ENCODE data around the gene NUDT22.

The NUDT22 gene

GRCh38 chr11:64239662-64240434, 13.8 kb downstream of the NUDT22 start:
- Histone ChIP-seq H3K9ac (ENCODE audit: insufficient read length, low read depth) (peak overlapping the region; percentile 87), H3K27me3 (ENCODE audit: insufficient read depth, insufficient read length) (no peaks in the 10 kb centered on the region), H3K36me3 (ENCODE audit: insufficient read depth, insufficient read length, low read length) (peaks cover 48% of the 10 kb centered on the region), H3K4me3 (ENCODE audit: insufficient read length, low read depth) (peak overlapping the region; percentile 75), H3K4me1 (ENCODE audit: insufficient read depth, insufficient read length) (peaks cover 31% of the 10 kb centered on the region), H3K9me3 (ENCODE audit: insufficient read depth, low read length) (no peaks in the 10 kb centered on the region)
- no peak for DNase-seq (ENCODE audit: low read depth, low spot score)
- TF ChIP-seq ZNF274 (IDR thresholded peaks at IDR 0.05; ENCODE audit: low read depth, low read length) = no peak
- TF ChIP-seq SUZ12 (IDR thresholded peaks at IDR 0.05; ENCODE audit: extremely low read depth, insufficient read depth, insufficient read length) = no peak
- no peak for TF ChIP-seq YY1 (IDR thresholded peaks at IDR 0.05; ENCODE audit: insufficient read depth, insufficient read length)

- H3K9me3 ChIP-seq (ENCODE audit: insufficient read depth, low read length) = no peaks in the 10 kb centered on the region
- peak within 1 kb of the TSS; percentile 92 for H3K4me3 ChIP-seq (ENCODE audit: insufficient read length, low read depth)
- TF ChIP-seq ZNF274 (IDR thresholded peaks at IDR 0.05; ENCODE audit: low read depth, low read length) (no peak), SUZ12 (IDR thresholded peaks at IDR 0.05; ENCODE audit: extremely low read depth, insufficient read depth, insufficient read length) (no peak), YY1 (IDR thresholded peaks at IDR 0.05; ENCODE audit: insufficient read depth, insufficient read length) (no peak)
- H3K36me3 ChIP-seq (ENCODE audit: insufficient read depth, insufficient read length, low read length) = peaks cover 56% of the 10 kb centered on the region
- H3K9ac ChIP-seq (ENCODE audit: insufficient read length, low read depth) = peak within 1 kb of the TSS; percentile 94
- H3K4me1 ChIP-seq (ENCODE audit: insufficient read depth, insufficient read length) = peaks cover 27% of the 10 kb centered on the region
- H3K27me3 ChIP-seq (ENCODE audit: insufficient read depth, insufficient read length) = no peaks in the 10 kb centered on the region
- peak; percentile 93 for DNase-seq (ENCODE audit: low read depth, low spot score)
Measured at GRCh38 chr11:64240435-64241240, 14.6 kb downstream of the NUDT22 start, which contains the start of gene FKBP2. TSS of gene FKBP2 (plus strand) at chr11:64241095. CDS start at chr11:64242388, 1,293 bp downstream.

GRCh38 chr11:64241241-64241490, 15.1 kb downstream of the NUDT22 start:
- Histone ChIP-seq H3K36me3 (ENCODE audit: insufficient read depth, insufficient read length, low read length) (peaks cover 56% of the 10 kb centered on the region), H3K9me3 (ENCODE audit: insufficient read depth, low read length) (no peaks in the 10 kb centered on the region), H3K9ac (ENCODE audit: insufficient read length, low read depth) (peak overlapping the region; percentile 87), H3K27me3 (ENCODE audit: insufficient read depth, insufficient read length) (no peaks in the 10 kb centered on the region), H3K4me3 (ENCODE audit: insufficient read length, low read depth) (peak overlapping the region; percentile 75), H3K4me1 (ENCODE audit: insufficient read depth, insufficient read length) (peaks cover 25% of the 10 kb centered on the region)
- DNase-seq (ENCODE audit: low read depth, low spot score) = no peak
- no peak for TF ChIP-seq YY1 (IDR thresholded peaks at IDR 0.05; ENCODE audit: insufficient read depth, insufficient read length)
- no peak for TF ChIP-seq ZNF274 (IDR thresholded peaks at IDR 0.05; ENCODE audit: low read depth, low read length)
- no peak for TF ChIP-seq SUZ12 (IDR thresholded peaks at IDR 0.05; ENCODE audit: extremely low read depth, insufficient read depth, insufficient read length)

- peak; percentile 99 for DNase-seq (ENCODE audit: low read depth, low spot score)
- Histone ChIP-seq H3K9me3 (ENCODE audit: insufficient read depth, low read length) (no peaks in the 10 kb centered on the region), H3K4me1 (ENCODE audit: insufficient read depth, insufficient read length) (peaks cover 25% of the 10 kb centered on the region), H3K9ac (ENCODE audit: insufficient read length, low read depth) (peak overlapping the region; percentile 94), H3K4me3 (ENCODE audit: insufficient read length, low read depth) (peak overlapping the region; percentile 92), H3K27me3 (ENCODE audit: insufficient read depth, insufficient read length) (no peaks in the 10 kb centered on the region), H3K36me3 (ENCODE audit: insufficient read depth, insufficient read length, low read length) (peaks cover 56% of the 10 kb centered on the region)
- TF ChIP-seq YY1 (IDR thresholded peaks at IDR 0.05; ENCODE audit: insufficient read depth, insufficient read length) = no peak
- no peak for TF ChIP-seq SUZ12 (IDR thresholded peaks at IDR 0.05; ENCODE audit: extremely low read depth, insufficient read depth, insufficient read length)
- TF ChIP-seq ZNF274 (IDR thresholded peaks at IDR 0.05; ENCODE audit: low read depth, low read length) = no peak
Measured at GRCh38 chr11:64241491-64242374, 15.7 kb downstream of the NUDT22 start.

GRCh38 chr11:64243236-64243854, 17.3 kb downstream of the NUDT22 start:
- Histone ChIP-seq H3K27me3 (ENCODE audit: insufficient read depth, insufficient read length) (no peaks in the 10 kb centered on the region), H3K36me3 (ENCODE audit: insufficient read depth, insufficient read length, low read length) (peaks cover 42% of the 10 kb centered on the region), H3K9ac (ENCODE audit: insufficient read length, low read depth) (peak overlapping the region; percentile 58), H3K4me3 (ENCODE audit: insufficient read length, low read depth) (no peak overlapping the region), H3K9me3 (ENCODE audit: insufficient read depth, low read length) (no peaks in the 10 kb centered on the region), H3K4me1 (ENCODE audit: insufficient read depth, insufficient read length) (peaks cover 31% of the 10 kb centered on the region)
- no peak for DNase-seq (ENCODE audit: low read depth, low spot score)
- no peak for TF ChIP-seq ZNF274 (IDR thresholded peaks at IDR 0.05; ENCODE audit: low read depth, low read length)
- TF ChIP-seq SUZ12 (IDR thresholded peaks at IDR 0.05; ENCODE audit: extremely low read depth, insufficient read depth, insufficient read length) = no peak
- no peak for TF ChIP-seq YY1 (IDR thresholded peaks at IDR 0.05; ENCODE audit: insufficient read depth, insufficient read length)

GRCh38 chr11:64244107-64244506, 18.0 kb downstream of the NUDT22 start:
- Histone ChIP-seq H3K4me3 (ENCODE audit: insufficient read length, low read depth) (no peak overlapping the region), H3K9me3 (ENCODE audit: insufficient read depth, low read length) (no peaks in the 10 kb centered on the region), H3K9ac (ENCODE audit: insufficient read length, low read depth) (peak overlapping the region; percentile 34), H3K27me3 (ENCODE audit: insufficient read depth, insufficient read length) (no peaks in the 10 kb centered on the region), H3K36me3 (ENCODE audit: insufficient read depth, insufficient read length, low read length) (peaks cover 37% of the 10 kb centered on the region), H3K4me1 (ENCODE audit: insufficient read depth, insufficient read length) (peaks cover 38% of the 10 kb centered on the region)
- DNase-seq (ENCODE audit: low read depth, low spot score) = no peak
- TF ChIP-seq SUZ12 (IDR thresholded peaks at IDR 0.05; ENCODE audit: extremely low read depth, insufficient read depth, insufficient read length) (no peak), ZNF274 (IDR thresholded peaks at IDR 0.05; ENCODE audit: low read depth, low read length) (no peak), YY1 (IDR thresholded peaks at IDR 0.05; ENCODE audit: insufficient read depth, insufficient read length) (no peak)

Measured in NT2/D1 (cell line).